Fibroblast of lung (primary cell): Measurements from ENCODE around the gene ATP6V0A1. TPM values are rescaled to one million over a fixed set of nuclear protein-coding genes. Genes with fewer than 3 reads are reported as not detected.

Experiments used
- DNase-seq, 2 donors: peaks; one replicate each; pipeline versions ENCODE4 v3.0.0 to v3.0.0-alpha.2; 2010; ENCODE audit warnings: low read depth in 2 of 2
- H2AFZ ChIP-seq: 2 replicates; pipeline ENCODE4 v1.5.1; 2012; ENCODE audit warnings: low read length, control low read depth, inconsistent platforms
- H3K27ac ChIP-seq: 2 replicates; pipeline ENCODE4 v1.5.1; 2011; ENCODE audit warnings: low read length, control low read depth; ENCODE audit not compliant: insufficient read depth
- H3K27me3 ChIP-seq: 2 replicates; pipeline ENCODE4 v1.5.1; 2011; ENCODE audit warnings: mild to moderate bottlenecking, low read length; ENCODE audit not compliant: control insufficient read depth, insufficient read depth
- H3K36me3 ChIP-seq: 2 replicates; pipeline ENCODE4 v1.5.1; 2011; ENCODE audit warnings: low read length; ENCODE audit not compliant: control insufficient read depth, insufficient read depth
- H3K4me1 ChIP-seq: 2 replicates; pipeline ENCODE4 v1.5.1; 2011; ENCODE audit warnings: low read length; ENCODE audit not compliant: control insufficient read depth, insufficient read depth; ENCODE audit errors: extremely low read depth
- H3K4me2 ChIP-seq: 2 replicates; pipeline ENCODE4 v1.5.1; 2011; ENCODE audit warnings: low read length, control low read depth; ENCODE audit not compliant: insufficient read depth; ENCODE audit errors: extremely low read depth
- H3K4me3 ChIP-seq, 4 experiments: fragments of 200-600 bp in 1 of 4; sonication (generic) in 1 of 4; replicated peaks in 1 of 4; 2 replicates each; pipeline ENCODE4 v1.5.1; 2011 to 2016; ENCODE audit warnings: low read length in 4 of 4, low read depth in 3 of 4, mild to moderate bottlenecking in 3 of 4, control low read depth in 2 of 4, inconsistent platforms in 1 of 4, mixed read lengths in 1 of 4; ENCODE audit not compliant: insufficient read depth in 1 of 4; ENCODE audit errors: control extremely low read depth in 1 of 4
- H3K79me2 ChIP-seq: 2 replicates; pipeline ENCODE4 v1.5.1; 2012; ENCODE audit warnings: mild to moderate bottlenecking, low read length, inconsistent platforms; ENCODE audit not compliant: control insufficient read depth, insufficient read depth
- H3K9ac ChIP-seq: 2 replicates; pipeline ENCODE4 v1.5.1; 2011; ENCODE audit warnings: mild to moderate bottlenecking, low read length, control low read depth; ENCODE audit not compliant: insufficient read depth
- H3K9me3 ChIP-seq: 2 replicates; pipeline ENCODE4 v1.5.1; 2012; ENCODE audit warnings: low read depth, low read length; ENCODE audit not compliant: control insufficient read depth, insufficient read depth
- H4K20me1 ChIP-seq: 2 replicates; pipeline ENCODE4 v1.5.1; 2011; ENCODE audit warnings: low read length; ENCODE audit not compliant: control insufficient read depth, insufficient read depth; ENCODE audit errors: extremely low read depth
- CTCF ChIP-seq, 2 donors: IDR thresholded peaks in 1 of 2; conservative IDR thresholded peaks in 1 of 2; 1 replicate in 1 of 2; 2 replicates in 1 of 2; pipeline ENCODE4 v1.5.1; 2011 to 2012; ENCODE audit warnings: low read length in 2 of 2, control low read depth in 1 of 2, inconsistent platforms in 1 of 2, low read depth in 1 of 2, mild to moderate bottlenecking in 1 of 2
- EZH2 ChIP-seq: IDR thresholded peaks from 2 replicates; pipeline ENCODE4 v1.5.1; 2012; ENCODE audit warnings: low read length, control low read depth, mild to moderate bottlenecking; ENCODE audit errors: missing control alignments
- polyA plus RNA-seq, 2 donors: library from polyadenylated mRNA; depleted of rRNA in 1 of 2; stranded (reverse) in 1 of 2; unstranded in 1 of 2; fragments of >200 nt; gene quantifications; 2 replicates each; pipeline ENCODE4 v1.2.1, GENCODE V29; 2011 to 2012; ENCODE audit warnings: missing spikeins in 1 of 2
- total RNA-seq: library from RNA; depleted of rRNA; stranded (reverse); fragments of >200 nt; gene quantifications from 2 replicates; pipeline ENCODE4 v1.2.1, GENCODE V29; 2014

Gene ATP6V0A1
- total and polyA plus RNA-seq, 2 donors (not counting 1 experiment from before 2014, with no cell fraction given), result 26.7 to 65.7 TPM

- Histone ChIP-seq H3K36me3 (no peaks in the 10 kb centered on the region), H3K4me2 (no peak overlapping the region), H3K9me3 (no peaks in the 10 kb centered on the region), H3K4me3 (no peak overlapping the region), H3K27me3 (no peaks in the 10 kb centered on the region), H4K20me1 (no peaks in the 10 kb centered on the region), H3K9ac (no peak overlapping the region), H3K79me2 (no peaks in the 10 kb centered on the region), H3K27ac (no peak overlapping the region), H3K4me1 (peaks cover 9% of the 10 kb centered on the region), H2AFZ (no peak overlapping the region)
- TF ChIP-seq EZH2 (no peak), CTCF (conservative IDR thresholded peaks at IDR 0.05 in 1 of 2, IDR thresholded peaks at IDR 0.05 in 1 of 2; ENCODE audit: low read depth in 1 of 2, low read length in 2 of 2) (no peak)
- DNase-seq, result no peak
These were observed 28.8 kb upstream of the ATP6V0A1 start for GRCh38 chr17:42429726-42430447.

DNA sequence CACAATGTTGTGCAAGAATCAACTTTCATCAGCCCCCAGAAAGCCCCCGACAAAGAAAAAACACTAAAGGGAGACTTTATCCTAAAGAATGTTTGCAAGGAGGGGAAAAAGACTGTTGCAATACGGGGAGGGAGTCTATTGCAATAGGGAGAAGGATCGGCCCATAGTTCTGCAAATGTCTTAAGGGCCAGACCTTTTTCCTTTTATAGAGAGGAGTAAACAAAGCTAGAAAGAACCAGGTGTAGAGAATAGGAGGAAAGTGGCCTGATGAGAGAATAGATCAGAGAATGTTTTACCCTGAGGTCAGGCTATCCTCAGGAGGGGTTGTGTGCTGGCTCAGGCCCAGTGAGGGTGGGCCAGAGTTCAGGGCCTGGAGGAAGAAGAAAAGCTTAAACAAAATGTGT is 26.9 kb upstream of the ATP6V0A1 start:
- no peaks in the 10 kb centered on the region for H3K36me3 ChIP-seq
- no peak overlapping the region for H3K4me3 ChIP-seq
- H3K79me2 ChIP-seq, result no peaks in the 10 kb centered on the region
- no peaks in the 10 kb centered on the region for H3K9me3 ChIP-seq
- H3K27ac ChIP-seq, result no peak overlapping the region
- H3K4me2 ChIP-seq, result no peak overlapping the region
- peaks cover 13% of the 10 kb centered on the region for H3K4me1 ChIP-seq
- no peak overlapping the region for H3K9ac ChIP-seq
- no peak overlapping the region for H2AFZ ChIP-seq
- H3K27me3 ChIP-seq, result no peaks in the 10 kb centered on the region
- peak in 1 of 2 donors; percentile 54 for DNase-seq
- no peaks in the 10 kb centered on the region for H4K20me1 ChIP-seq
- TF ChIP-seq CTCF (conservative IDR thresholded peaks at IDR 0.05 in 1 of 2, IDR thresholded peaks at IDR 0.05 in 1 of 2; ENCODE audit: low read depth in 1 of 2, low read length in 2 of 2), result no peak
- TF ChIP-seq EZH2, result no peak

GRCh38 chr17:42436391-42436790 is 22.3 kb upstream of the ATP6V0A1 start:
- DNase-seq, result peak; percentile 98 to 99
- no peak overlapping the region for H3K9ac ChIP-seq
- H3K4me3 ChIP-seq, result no peak overlapping the region
- H3K9me3 ChIP-seq, result no peaks in the 10 kb centered on the region
- TF ChIP-seq CTCF (conservative IDR thresholded peaks at IDR 0.05 in 1 of 2, IDR thresholded peaks at IDR 0.05 in 1 of 2; ENCODE audit: low read depth in 1 of 2, low read length in 2 of 2), result no peak
- TF ChIP-seq EZH2, result no peak
- H3K36me3 ChIP-seq, result no peaks in the 10 kb centered on the region
- H2AFZ ChIP-seq, result no peak overlapping the region
- H3K27me3 ChIP-seq, result no peaks in the 10 kb centered on the region
- peak overlapping the region; percentile 84 for H3K27ac ChIP-seq
- H3K4me1 ChIP-seq, result peaks cover 4% of the 10 kb centered on the region
- H4K20me1 ChIP-seq, result no peaks in the 10 kb centered on the region
- H3K4me2 ChIP-seq, result peak overlapping the region; percentile 61
- H3K79me2 ChIP-seq, result no peaks in the 10 kb centered on the region
